Measurements from ENCODE around the gene MACROD2.

- no peak for TF ChIP-seq CTCF (IDR thresholded peaks at IDR 0.05)
- TF ChIP-seq POLR2A (IDR thresholded peaks at IDR 0.05) = no peak
These were observed 1895.2 kb downstream of the MACROD2 start for GRCh38 chr20:15890407-15890982.

Measured in ovary (tissue), 3 donors.